HEK293 (cell line): ENCODE measurements around the gene CACNA1C.

ENCODE experiments used
- CTCF ChIA-PET: fragments of 350-600 bp; formaldehyde crosslinking; extraction: SDS; loops from one replicate; lab custom pipeline; 2021; ENCODE audit warnings: antibody characterized with exemption; lab: Yijun Ruan, JAX
- POLR2A ChIA-PET: fragments of 300-600 bp; formaldehyde crosslinking; extraction: SDS; loops from one replicate; lab custom pipeline; 2020; ENCODE audit warnings: antibody characterized with exemption, inconsistent platforms; lab: Yijun Ruan, JAX
- H3K27ac ChIP-seq: fragments of 200-500 bp; sonication (Bioruptor generic); 2 replicates; pipeline ENCODE4 v1.5.1; 2014; ENCODE audit warnings: low read depth, low read length, control low read depth, inconsistent platforms; ENCODE audit errors: extremely low read depth
- H3K36me3 ChIP-seq, 2 experiments: fragments of 200-500 bp in 1 of 2; sonication (Bioruptor generic) in 1 of 2; 1 replicate in 1 of 2; 2 replicates in 1 of 2; pipeline ENCODE4 v1.5.1; 2014 to 2017; ENCODE audit warnings: inconsistent platforms in 2 of 2, low read length in 2 of 2; ENCODE audit not compliant: control insufficient read depth in 2 of 2, insufficient read depth in 1 of 2
- H3K4me1 ChIP-seq: fragments of 200-500 bp; sonication (Bioruptor generic); 2 replicates; pipeline ENCODE4 v1.5.1; 2014; ENCODE audit warnings: mild to moderate bottlenecking, low read length, inconsistent platforms; ENCODE audit not compliant: control insufficient read depth, insufficient read depth
- H3K4me3 ChIP-seq: 2 replicates; pipeline ENCODE4 v1.5.1; 2011; ENCODE audit warnings: low read depth, mild to moderate bottlenecking, control low read depth, low read length, moderate library complexity
- H3K9me3 ChIP-seq: fragments of 200-500 bp; sonication (Bioruptor generic); 2 replicates; pipeline ENCODE4 v1.5.1; 2014; ENCODE audit warnings: low read depth, low read length, inconsistent platforms; ENCODE audit not compliant: control insufficient read depth, insufficient read depth
- ZBTB49 ChIP-seq: fragments of 450-650 bp; formaldehyde crosslinking; IDR thresholded peaks from 2 replicates; pipeline ENCODE4 v1.5.1; 2016; ENCODE audit warnings: missing biosample characterization, missing genetic modification characterization, low read depth
- ZBTB6 ChIP-seq: fragments of 450-650 bp; formaldehyde crosslinking; IDR thresholded peaks from 2 replicates; pipeline ENCODE4 v1.5.1; 2017; ENCODE audit warnings: missing biosample characterization, missing genetic modification characterization
- ZFP69B ChIP-seq: fragments of 450-650 bp; formaldehyde crosslinking; IDR thresholded peaks from 2 replicates; pipeline ENCODE4 v1.5.1; 2016; ENCODE audit warnings: missing biosample characterization, missing genetic modification characterization
- ZNF140 ChIP-seq: fragments of 450-650 bp; formaldehyde crosslinking; IDR thresholded peaks from 2 replicates; pipeline ENCODE4 v1.5.1; 2016; ENCODE audit warnings: missing biosample characterization, missing genetic modification characterization
- ZNF16 ChIP-seq: fragments of 450-650 bp; formaldehyde crosslinking; IDR thresholded peaks from 2 replicates; pipeline ENCODE4 v1.5.1; 2016; ENCODE audit warnings: low read depth, missing biosample characterization, missing genetic modification characterization
- ZNF366 ChIP-seq: fragments of 450-650 bp; formaldehyde crosslinking; conservative IDR thresholded peaks from 2 replicates; pipeline ENCODE4 v1.5.1; 2016; ENCODE audit warnings: missing biosample characterization, missing genetic modification characterization
- ZNF391 ChIP-seq: fragments of 450-650 bp; formaldehyde crosslinking; IDR thresholded peaks from 2 replicates; pipeline ENCODE4 v1.5.1; 2016; ENCODE audit warnings: low read depth, missing biosample characterization, missing genetic modification characterization, borderline replicate concordance
- ZNF449 ChIP-seq: fragments of 450-650 bp; formaldehyde crosslinking; IDR thresholded peaks from 2 replicates; pipeline ENCODE4 v1.5.1; 2017; ENCODE audit warnings: missing biosample characterization, mild to moderate bottlenecking, missing genetic modification characterization, moderate library complexity
- ZNF555 ChIP-seq: fragments of 450-650 bp; formaldehyde crosslinking; conservative IDR thresholded peaks from 2 replicates; pipeline ENCODE4 v1.5.1; 2017; ENCODE audit warnings: missing biosample characterization, mild to moderate bottlenecking, missing genetic modification characterization, inconsistent platforms
- ZNF560 ChIP-seq: fragments of 450-650 bp; formaldehyde crosslinking; IDR thresholded peaks from 2 replicates; pipeline ENCODE4 v1.5.1; 2017; ENCODE audit warnings: missing biosample characterization, missing genetic modification characterization, borderline replicate concordance
- ZNF561 ChIP-seq: fragments of 450-650 bp; IDR thresholded peaks from 2 replicates; pipeline ENCODE4 v1.5.1; 2018; ENCODE audit warnings: missing biosample characterization, missing genetic modification characterization, borderline replicate concordance
- ZNF600 ChIP-seq: fragments of 450-650 bp; formaldehyde crosslinking; IDR thresholded peaks from 2 replicates; pipeline ENCODE4 v1.5.1; 2016; ENCODE audit warnings: missing biosample characterization, missing genetic modification characterization
- ZNF654 ChIP-seq: fragments of 450-650 bp; formaldehyde crosslinking; IDR thresholded peaks from 2 replicates; pipeline ENCODE4 v1.5.1; 2016; ENCODE audit warnings: low read depth, missing biosample characterization, missing genetic modification characterization
- ZNF692 ChIP-seq: fragments of 450-650 bp; formaldehyde crosslinking; IDR thresholded peaks from 2 replicates; pipeline ENCODE4 v1.5.1; 2016; ENCODE audit warnings: missing biosample characterization, missing genetic modification characterization
- ZSCAN16 ChIP-seq: fragments of 450-650 bp; formaldehyde crosslinking; IDR thresholded peaks from 2 replicates; pipeline ENCODE4 v1.5.1; 2016; ENCODE audit warnings: missing biosample characterization, missing genetic modification characterization
- ZSCAN5A ChIP-seq: fragments of 450-650 bp; formaldehyde crosslinking; IDR thresholded peaks from 2 replicates; pipeline ENCODE4 v1.5.1; 2016; ENCODE audit warnings: missing biosample characterization, missing genetic modification characterization

The CACNA1C gene

GRCh38 chr12:2489275-2489674 is 436.5 kb downstream of the CACNA1C start:
- Histone ChIP-seq H3K36me3 (no peaks in the 10 kb centered on the region), H3K27ac (no peak overlapping the region), H3K4me3 (no peak overlapping the region), H3K9me3 (no peaks in the 10 kb centered on the region), H3K4me1 (no peaks in the 10 kb centered on the region)
- POLR2A ChIA-PET: no interaction called here
- CTCF ChIA-PET: no interaction called here
- no peak for TF ChIP-seq ZNF555 (tag by site-specific recombination)
- no peak for TF ChIP-seq ZSCAN5A
- no peak for TF ChIP-seq ZNF654 (tag by site-specific recombination)
- TF ChIP-seq ZNF391: no peak
- TF ChIP-seq ZSCAN16: no peak
- no peak for TF ChIP-seq ZNF692 (tag by site-specific recombination)
- TF ChIP-seq ZFP69B (tag by site-specific recombination): no peak
- TF ChIP-seq ZNF560 (tag by site-specific recombination): no peak
- no peak for TF ChIP-seq ZNF16 (tag by site-specific recombination)

GRCh38 chr12:2490831-2491230 is 438.0 kb downstream of the CACNA1C start:
- Histone ChIP-seq H3K36me3 (no peaks in the 10 kb centered on the region), H3K9me3 (no peaks in the 10 kb centered on the region), H3K4me1 (no peaks in the 10 kb centered on the region)
- CTCF ChIA-PET: interaction anchor here (0.5 to 0.7 kb wide), 2 partner anchors 92 to 289 kb away, joined by 3 to 4 read pairs; no protein-coding TSS in a partner anchor
- TF ChIP-seq ZNF140 (tag by site-specific recombination) (no peak), ZBTB49 (tag by site-specific recombination) (no peak), ZNF561 (no peak), ZBTB6 (tag by site-specific recombination) (no peak), ZNF366 (no peak), ZNF600 (tag by site-specific recombination) (no peak), ZNF449 (tag by site-specific recombination) (no peak)
- TF ChIP-seq, all 188 proteins: peak for 0
- Histone ChIP-seq H3K4me3 (no peak overlapping the region), H3K27ac (no peak overlapping the region)
- POLR2A ChIA-PET: interaction anchor here (0.7 kb wide), 1 partner anchor 70 kb away, joined by 9 read pairs; no protein-coding TSS in a partner anchor
